HEK293 (cell line): Measurements from ENCODE around the gene ZNF80.

Experiments used
- HOXD13 ChIP-seq: sonication (generic); formaldehyde crosslinking; IDR thresholded peaks from 2 replicates; pipeline ENCODE4 v1.8.0; 2022; ENCODE audit warnings: missing genetic modification reagents, borderline replicate concordance
- ZNF121 ChIP-seq: fragments of 450-650 bp; formaldehyde crosslinking; IDR thresholded peaks from 2 replicates; pipeline ENCODE4 v1.5.1; 2016; ENCODE audit warnings: missing biosample characterization, missing genetic modification characterization
- ZNF140 ChIP-seq: fragments of 450-650 bp; formaldehyde crosslinking; IDR thresholded peaks from 2 replicates; pipeline ENCODE4 v1.5.1; 2016; ENCODE audit warnings: missing biosample characterization, missing genetic modification characterization
- ZNF391 ChIP-seq: fragments of 450-650 bp; formaldehyde crosslinking; IDR thresholded peaks from 2 replicates; pipeline ENCODE4 v1.5.1; 2016; ENCODE audit warnings: low read depth, missing biosample characterization, missing genetic modification characterization, borderline replicate concordance
- ZNF660 ChIP-seq: fragments of 450-650 bp; IDR thresholded peaks from 2 replicates; pipeline ENCODE4 v1.5.1; 2018; ENCODE audit warnings: missing biosample characterization, mild to moderate bottlenecking, missing genetic modification characterization
- TF ChIP-seq, protein P1 (sequence below): fragments of 450-650 bp; formaldehyde crosslinking; IDR thresholded peaks from 2 replicates; pipeline ENCODE4 v1.5.1; 2016; ENCODE audit warnings: missing biosample characterization, missing genetic modification characterization
- TF ChIP-seq, protein P2 (sequence below): fragments of 450-650 bp; formaldehyde crosslinking; IDR thresholded peaks from 2 replicates; pipeline ENCODE4 v1.5.1; 2016; ENCODE audit warnings: missing biosample characterization, missing genetic modification characterization
- TF ChIP-seq, protein P3 (sequence below): fragments of 450-650 bp; formaldehyde crosslinking; IDR thresholded peaks from 2 replicates; pipeline ENCODE4 v1.5.1; 2016; ENCODE audit warnings: missing biosample characterization, missing genetic modification characterization
- TF ChIP-seq, protein P4 (sequence below): fragments of 450-650 bp; formaldehyde crosslinking; IDR thresholded peaks from 2 replicates; pipeline ENCODE4 v1.5.1; 2017; ENCODE audit warnings: missing biosample characterization, mild to moderate bottlenecking, missing genetic modification characterization, moderate library complexity
- TF ChIP-seq, protein P5 (sequence below): fragments of 450-650 bp; formaldehyde crosslinking; IDR thresholded peaks from 2 replicates; pipeline ENCODE4 v1.5.1; 2016; ENCODE audit warnings: missing biosample characterization, missing genetic modification characterization, borderline replicate concordance
- TF ChIP-seq, protein P6 (sequence below): fragments of 450-650 bp; formaldehyde crosslinking; IDR thresholded peaks from 2 replicates; pipeline ENCODE4 v1.5.1; 2016; ENCODE audit warnings: missing biosample characterization, missing genetic modification characterization

DNA sequence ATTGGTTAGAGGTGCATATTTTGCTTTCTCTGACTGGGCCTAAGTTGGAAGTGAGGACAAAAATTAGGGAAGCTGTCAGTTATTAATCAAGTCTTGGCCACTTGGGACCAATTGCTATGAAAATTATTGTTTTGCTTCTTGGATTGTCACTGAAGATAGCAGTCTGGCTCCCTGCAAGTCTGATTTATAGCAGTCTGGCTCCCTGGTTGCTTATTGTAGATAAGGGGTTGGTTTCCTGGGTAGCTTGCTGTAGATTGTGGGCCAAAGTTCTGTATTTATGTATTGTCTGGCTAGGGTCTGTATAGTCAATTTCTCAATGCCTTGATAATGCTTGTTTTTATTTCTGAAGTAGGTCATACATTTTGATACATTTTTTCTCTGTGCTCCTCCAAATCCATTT is 45.2 kb downstream of the ZNF80 start:
- TF ChIP-seq ZNF121 (tag by site-specific recombination) (no peak), ZNF140 (tag by site-specific recombination) (no peak), HOXD13 (CRISPR knock-in tag) (no peak), ZNF391 (tag by site-specific recombination) (no peak), ZNF660 (tag by site-specific recombination) (no peak)
- TF ChIP-seq, protein P1, sequence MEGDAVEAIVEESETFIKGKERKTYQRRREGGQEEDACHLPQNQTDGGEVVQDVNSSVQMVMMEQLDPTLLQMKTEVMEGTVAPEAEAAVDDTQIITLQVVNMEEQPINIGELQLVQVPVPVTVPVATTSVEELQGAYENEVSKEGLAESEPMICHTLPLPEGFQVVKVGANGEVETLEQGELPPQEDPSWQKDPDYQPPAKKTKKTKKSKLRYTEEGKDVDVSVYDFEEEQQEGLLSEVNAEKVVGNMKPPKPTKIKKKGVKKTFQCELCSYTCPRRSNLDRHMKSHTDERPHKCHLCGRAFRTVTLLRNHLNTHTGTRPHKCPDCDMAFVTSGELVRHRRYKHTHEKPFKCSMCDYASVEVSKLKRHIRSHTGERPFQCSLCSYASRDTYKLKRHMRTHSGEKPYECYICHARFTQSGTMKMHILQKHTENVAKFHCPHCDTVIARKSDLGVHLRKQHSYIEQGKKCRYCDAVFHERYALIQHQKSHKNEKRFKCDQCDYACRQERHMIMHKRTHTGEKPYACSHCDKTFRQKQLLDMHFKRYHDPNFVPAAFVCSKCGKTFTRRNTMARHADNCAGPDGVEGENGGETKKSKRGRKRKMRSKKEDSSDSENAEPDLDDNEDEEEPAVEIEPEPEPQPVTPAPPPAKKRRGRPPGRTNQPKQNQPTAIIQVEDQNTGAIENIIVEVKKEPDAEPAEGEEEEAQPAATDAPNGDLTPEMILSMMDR (tag by site-specific recombination), result no peak
- TF ChIP-seq, protein P2, sequence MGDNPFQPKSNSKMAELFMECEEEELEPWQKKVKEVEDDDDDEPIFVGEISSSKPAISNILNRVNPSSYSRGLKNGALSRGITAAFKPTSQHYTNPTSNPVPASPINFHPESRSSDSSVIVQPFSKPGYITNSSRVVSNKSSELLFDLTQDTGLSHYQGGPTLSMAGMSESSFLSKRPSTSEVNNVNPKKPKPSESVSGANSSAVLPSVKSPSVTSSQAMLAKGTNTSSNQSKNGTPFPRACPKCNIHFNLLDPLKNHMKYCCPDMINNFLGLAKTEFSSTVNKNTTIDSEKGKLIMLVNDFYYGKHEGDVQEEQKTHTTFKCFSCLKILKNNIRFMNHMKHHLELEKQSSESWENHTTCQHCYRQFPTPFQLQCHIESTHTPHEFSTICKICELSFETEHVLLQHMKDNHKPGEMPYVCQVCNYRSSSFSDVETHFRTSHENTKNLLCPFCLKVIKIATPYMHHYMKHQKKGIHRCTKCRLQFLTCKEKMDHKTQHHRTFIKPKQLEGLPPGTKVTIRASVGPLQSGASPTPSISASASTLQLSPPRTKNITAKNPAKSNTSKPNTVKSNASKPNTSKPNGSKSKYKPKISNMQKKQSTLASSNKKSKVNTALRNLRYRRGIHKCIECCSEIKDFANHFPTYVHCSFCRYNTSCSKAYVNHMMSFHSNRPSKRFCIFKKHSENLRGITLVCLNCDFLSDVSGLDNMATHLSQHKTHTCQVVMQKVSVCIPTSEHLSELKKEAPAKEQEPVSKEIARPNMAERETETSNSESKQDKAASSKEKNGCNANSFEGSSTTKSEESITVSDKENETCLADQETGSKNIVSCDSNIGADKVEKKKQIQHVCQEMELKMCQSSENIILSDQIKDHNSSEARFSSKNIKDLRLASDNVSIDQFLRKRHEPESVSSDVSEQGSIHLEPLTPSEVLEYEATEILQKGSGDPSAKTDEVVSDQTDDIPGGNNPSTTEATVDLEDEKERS (tag by site-specific recombination), result no peak
- TF ChIP-seq, protein P3, sequence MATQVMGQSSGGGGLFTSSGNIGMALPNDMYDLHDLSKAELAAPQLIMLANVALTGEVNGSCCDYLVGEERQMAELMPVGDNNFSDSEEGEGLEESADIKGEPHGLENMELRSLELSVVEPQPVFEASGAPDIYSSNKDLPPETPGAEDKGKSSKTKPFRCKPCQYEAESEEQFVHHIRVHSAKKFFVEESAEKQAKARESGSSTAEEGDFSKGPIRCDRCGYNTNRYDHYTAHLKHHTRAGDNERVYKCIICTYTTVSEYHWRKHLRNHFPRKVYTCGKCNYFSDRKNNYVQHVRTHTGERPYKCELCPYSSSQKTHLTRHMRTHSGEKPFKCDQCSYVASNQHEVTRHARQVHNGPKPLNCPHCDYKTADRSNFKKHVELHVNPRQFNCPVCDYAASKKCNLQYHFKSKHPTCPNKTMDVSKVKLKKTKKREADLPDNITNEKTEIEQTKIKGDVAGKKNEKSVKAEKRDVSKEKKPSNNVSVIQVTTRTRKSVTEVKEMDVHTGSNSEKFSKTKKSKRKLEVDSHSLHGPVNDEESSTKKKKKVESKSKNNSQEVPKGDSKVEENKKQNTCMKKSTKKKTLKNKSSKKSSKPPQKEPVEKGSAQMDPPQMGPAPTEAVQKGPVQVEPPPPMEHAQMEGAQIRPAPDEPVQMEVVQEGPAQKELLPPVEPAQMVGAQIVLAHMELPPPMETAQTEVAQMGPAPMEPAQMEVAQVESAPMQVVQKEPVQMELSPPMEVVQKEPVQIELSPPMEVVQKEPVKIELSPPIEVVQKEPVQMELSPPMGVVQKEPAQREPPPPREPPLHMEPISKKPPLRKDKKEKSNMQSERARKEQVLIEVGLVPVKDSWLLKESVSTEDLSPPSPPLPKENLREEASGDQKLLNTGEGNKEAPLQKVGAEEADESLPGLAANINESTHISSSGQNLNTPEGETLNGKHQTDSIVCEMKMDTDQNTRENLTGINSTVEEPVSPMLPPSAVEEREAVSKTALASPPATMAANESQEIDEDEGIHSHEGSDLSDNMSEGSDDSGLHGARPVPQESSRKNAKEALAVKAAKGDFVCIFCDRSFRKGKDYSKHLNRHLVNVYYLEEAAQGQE (tag by site-specific recombination), result no peak
- TF ChIP-seq, protein P4, sequence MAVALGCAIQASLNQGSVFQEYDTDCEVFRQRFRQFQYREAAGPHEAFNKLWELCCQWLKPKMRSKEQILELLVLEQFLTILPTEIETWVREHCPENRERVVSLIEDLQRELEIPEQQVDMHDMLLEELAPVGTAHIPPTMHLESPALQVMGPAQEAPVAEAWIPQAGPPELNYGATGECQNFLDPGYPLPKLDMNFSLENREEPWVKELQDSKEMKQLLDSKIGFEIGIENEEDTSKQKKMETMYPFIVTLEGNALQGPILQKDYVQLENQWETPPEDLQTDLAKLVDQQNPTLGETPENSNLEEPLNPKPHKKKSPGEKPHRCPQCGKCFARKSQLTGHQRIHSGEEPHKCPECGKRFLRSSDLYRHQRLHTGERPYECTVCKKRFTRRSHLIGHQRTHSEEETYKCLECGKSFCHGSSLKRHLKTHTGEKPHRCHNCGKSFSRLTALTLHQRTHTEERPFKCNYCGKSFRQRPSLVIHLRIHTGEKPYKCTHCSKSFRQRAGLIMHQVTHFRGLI (tag by site-specific recombination), result no peak
- TF ChIP-seq, protein P5, sequence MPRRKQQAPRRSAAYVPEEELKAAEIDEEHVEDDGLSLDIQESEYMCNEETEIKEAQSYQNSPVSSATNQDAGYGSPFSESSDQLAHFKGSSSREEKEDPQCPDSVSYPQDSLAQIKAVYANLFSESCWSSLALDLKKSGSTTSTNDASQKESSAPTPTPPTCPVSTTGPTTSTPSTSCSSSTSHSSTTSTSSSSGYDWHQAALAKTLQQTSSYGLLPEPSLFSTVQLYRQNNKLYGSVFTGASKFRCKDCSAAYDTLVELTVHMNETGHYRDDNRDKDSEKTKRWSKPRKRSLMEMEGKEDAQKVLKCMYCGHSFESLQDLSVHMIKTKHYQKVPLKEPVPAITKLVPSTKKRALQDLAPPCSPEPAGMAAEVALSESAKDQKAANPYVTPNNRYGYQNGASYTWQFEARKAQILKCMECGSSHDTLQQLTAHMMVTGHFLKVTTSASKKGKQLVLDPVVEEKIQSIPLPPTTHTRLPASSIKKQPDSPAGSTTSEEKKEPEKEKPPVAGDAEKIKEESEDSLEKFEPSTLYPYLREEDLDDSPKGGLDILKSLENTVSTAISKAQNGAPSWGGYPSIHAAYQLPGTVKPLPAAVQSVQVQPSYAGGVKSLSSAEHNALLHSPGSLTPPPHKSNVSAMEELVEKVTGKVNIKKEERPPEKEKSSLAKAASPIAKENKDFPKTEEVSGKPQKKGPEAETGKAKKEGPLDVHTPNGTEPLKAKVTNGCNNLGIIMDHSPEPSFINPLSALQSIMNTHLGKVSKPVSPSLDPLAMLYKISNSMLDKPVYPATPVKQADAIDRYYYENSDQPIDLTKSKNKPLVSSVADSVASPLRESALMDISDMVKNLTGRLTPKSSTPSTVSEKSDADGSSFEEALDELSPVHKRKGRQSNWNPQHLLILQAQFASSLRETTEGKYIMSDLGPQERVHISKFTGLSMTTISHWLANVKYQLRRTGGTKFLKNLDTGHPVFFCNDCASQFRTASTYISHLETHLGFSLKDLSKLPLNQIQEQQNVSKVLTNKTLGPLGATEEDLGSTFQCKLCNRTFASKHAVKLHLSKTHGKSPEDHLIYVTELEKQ (tag by site-specific recombination), result no peak
- TF ChIP-seq, protein P6, sequence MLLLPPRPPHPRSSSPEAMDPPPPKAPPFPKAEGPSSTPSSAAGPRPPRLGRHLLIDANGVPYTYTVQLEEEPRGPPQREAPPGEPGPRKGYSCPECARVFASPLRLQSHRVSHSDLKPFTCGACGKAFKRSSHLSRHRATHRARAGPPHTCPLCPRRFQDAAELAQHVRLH (tag by site-specific recombination), result no peak
